Glomerular endothelial cell (primary cell): Measurements from ENCODE around the gene CASP7. TPM values are rescaled to one million over a fixed set of nuclear protein-coding genes. Genes with fewer than 3 reads are reported as not detected.
"Not testable (repeated sequence)": the region's sequence is repeated elsewhere in the genome, so short reads cannot be mapped to it uniquely, and the experiment has no call there.

Experiments
- DNase-seq: peaks from one replicate; pipeline ENCODE4 v3.0.0-alpha.2; 2011; ENCODE audit warnings: low read depth, low spot score; ENCODE audit errors: extremely low read depth
- total RNA-seq: library from RNA; depleted of rRNA; stranded (reverse); fragments of >200 nt; gene quantifications from 2 replicates; pipeline ENCODE4 v1.2.3, GENCODE V29; 2015

Gene CASP7
- total RNA-seq, 1 donor from 2014 or later = 60.1 TPM

DNA sequence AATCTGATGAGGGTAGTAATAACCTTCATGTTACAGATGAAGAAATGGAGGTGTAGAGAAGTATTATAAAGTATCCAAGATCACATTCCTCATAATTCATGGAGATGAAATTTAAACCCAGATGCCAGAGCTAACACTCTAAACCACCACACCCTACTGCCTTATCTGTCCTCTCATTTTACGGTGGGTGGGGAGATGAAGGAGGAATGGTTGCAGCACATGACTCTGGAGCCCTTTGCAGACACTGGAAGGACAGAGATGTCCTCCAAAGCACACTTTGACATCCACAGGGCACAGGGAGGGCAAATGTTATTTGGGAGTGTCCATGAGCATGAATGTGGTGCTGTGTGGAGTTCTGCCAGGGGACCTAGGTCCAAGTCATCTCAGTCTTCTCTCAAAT, 72.8 kb downstream of the CASP7 start:
- DNase-seq = no peak

DNA sequence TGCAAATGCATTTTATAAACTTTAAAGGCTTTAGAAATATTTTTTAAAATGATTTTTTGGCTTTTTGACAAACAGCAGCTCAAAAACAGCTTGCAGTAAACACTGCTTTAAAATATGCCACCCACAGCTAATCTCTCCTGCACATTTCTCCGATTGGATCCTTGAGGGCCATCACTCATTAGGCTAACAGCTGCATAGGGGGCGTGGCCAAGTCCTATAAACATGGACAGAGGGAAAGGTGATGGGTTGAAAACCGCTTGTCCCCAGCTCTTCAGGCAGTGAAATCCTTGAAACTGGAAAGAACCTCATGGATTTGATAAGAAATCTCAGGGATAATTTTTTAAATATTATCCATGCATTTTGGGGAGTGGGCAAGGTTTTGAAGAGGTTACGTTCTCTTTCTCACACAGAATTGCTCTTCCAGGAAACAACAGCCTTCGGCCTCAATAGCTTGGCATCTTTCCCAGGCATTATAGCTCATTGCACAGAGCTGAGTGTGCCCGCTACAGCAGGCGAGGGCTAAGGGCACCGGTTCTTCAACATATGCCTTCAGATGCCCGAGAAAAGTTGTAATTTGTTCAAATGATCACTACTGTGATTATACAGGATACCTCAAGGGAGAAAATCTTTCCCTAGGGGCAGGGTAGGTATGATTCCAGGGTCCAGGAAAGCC, 73.4 kb downstream of the CASP7 start:
- peak; percentile 9 for DNase-seq

DNA sequence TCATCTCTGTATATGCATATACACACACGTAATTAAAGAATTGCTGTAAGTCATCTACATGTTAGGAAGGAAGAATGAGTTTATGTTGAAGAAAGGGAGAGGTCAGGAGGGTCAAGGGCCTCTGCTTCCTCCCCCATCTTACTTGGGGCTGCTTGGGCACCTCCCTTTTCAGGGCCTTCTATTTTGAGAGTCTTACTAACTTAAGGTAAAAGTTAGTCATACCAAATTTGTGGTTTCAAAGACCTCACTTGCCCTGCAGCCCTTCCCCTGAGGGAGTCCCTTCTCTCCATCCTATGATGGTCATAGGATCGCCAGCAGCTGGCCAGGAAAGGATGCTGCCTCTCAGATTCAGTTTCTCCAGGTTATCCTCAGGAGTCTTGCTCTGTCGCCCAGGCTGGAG, 74.4 kb downstream of the CASP7 start:
- no peak for DNase-seq

DNA sequence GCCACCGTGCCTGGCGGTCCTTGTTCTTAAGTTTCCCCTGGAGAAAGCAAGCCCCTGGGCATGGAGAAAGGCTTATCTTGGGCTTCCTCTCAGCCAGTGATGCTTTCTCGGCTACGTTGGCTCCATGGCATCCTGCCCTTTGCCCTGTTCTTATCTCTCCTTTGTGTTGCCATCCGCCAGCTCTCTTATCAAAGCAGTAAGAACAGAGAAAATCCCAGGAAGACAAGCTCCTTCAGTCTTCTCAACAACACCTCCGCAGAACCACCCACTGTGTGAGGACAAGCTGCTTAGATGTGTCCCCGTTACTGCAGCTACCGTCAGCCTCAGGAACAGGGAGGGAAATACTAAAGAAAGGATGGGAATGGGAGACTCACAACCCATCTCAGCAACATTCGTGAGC, 75.1 kb downstream of the CASP7 start:
- DNase-seq = no peak

DNA sequence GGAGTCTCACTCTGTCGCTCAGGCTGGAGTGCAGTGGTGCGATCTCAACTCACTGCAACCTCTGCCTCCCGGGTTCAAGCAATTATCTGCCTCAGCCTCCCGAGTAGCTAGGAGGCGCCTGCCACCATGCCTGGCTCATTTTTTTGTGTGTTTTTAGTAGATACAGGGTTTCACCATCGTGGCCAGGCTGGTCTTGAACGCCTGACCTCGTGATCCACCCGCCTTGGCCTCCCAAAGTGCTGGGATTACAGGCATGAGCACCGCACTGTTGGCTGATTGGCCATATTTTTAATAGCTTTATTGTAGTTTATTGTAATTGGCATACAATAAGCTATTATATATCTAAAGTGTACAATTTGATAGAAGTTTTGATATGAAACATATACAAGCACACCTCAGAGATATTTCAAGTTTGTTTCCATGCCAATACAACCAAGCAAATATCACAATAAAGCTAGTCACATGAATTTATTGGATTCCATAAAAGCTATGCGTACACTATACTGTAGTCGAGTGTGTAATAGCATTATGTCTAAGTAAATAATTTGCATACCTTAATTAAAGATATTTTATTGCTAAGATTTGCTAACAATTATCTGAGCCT, 77.3 kb downstream of the CASP7 start:
- no peak for DNase-seq

DNA sequence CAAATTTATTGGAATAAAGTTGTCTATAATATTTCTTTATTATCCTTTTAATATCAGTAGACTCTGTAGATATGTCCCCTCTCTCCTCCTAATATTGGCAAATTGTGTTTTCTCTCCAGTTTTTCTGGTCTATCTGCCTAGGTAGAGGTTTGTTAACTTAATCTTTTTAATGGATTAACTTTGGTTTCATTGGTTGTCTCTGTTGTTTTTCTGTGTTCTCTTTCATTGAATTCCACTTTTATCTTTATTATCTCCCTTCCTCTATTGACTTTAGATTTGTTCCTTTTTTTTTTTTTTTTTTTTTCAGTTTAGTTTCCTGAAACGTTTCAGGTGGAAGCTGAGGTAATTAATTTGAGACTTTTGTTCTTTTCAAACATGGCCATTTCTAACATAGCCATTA, 82.4 kb downstream of the CASP7 start:
- no peak for DNase-seq

DNA sequence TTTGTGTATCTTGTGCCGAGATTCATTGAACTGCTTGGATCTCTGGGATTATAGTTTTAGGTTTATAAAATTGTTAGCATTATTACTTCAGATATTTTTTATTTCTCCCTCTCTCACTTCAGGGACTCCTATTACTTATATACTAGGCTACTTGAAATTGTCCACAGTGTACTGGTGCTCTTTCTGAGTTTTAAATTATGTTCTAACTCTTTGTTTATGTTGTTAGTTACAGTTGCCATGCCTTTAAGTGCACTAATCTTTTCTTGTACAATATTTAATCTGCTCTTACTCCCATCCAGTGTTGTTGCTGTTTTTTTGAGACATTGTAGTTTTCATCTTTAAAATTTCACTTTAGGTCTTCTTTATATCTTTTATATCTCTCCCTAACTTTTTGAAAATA, 84.9 kb downstream of the CASP7 start:
- no peak for DNase-seq

DNA sequence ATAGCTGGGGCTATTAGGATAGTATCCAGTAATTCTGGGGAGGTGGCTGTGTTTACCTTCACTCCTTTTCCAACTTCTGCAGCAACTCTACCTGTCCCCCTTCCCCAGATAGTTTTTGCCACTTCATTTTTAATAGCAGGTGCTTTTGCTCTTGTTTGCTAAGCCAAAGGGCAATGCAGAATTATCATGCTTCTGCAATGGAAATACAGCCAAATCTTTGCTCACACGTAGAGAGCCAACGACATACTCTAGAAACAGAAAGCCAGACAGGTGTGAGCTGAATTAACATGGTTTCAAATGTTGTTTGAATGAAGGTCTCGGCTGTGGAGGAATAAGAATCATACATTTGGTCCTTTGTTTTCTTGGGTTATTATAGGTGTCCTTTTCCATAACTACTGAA, 86.2 kb downstream of the CASP7 start:
- no peak for DNase-seq

DNA sequence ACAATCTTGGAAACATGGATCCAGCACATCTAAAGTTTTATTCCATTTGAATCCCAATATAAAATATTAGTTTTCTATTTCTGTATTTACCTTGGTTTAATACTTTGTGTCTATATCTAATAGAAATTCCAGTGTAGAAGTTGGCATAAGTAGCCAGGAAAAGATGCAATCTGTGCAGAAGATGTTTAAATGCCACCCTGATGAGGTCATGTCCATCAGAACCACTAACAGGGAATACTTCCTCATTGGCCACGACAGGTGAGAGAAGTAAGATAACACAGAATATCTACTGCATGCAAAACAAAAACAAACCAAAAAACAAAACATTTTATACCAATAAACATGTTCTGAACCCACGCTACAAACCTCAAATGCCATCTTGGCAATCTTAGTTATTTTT, 87.5 kb downstream of the CASP7 start:
- no peak for DNase-seq

DNA sequence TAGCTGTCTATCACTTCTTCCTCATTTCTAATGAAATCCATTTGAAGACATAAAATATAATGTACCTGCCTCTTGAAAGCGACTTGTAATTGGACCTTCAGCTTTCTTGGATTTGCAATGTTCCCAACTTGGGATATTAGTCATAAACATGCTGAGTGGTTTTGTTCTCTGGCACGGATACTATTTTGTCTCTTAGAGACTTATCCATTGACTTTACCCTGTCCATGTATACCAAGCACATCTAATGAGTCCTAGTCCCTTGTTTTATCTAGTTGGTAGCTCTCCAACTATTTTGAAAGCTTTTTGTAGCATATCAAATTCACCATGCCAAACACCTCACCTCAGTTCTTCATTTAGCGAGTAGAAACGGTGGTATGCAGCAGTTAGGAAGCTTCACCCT, 90.6 kb downstream of the CASP7 start:
- no peak for DNase-seq

DNA sequence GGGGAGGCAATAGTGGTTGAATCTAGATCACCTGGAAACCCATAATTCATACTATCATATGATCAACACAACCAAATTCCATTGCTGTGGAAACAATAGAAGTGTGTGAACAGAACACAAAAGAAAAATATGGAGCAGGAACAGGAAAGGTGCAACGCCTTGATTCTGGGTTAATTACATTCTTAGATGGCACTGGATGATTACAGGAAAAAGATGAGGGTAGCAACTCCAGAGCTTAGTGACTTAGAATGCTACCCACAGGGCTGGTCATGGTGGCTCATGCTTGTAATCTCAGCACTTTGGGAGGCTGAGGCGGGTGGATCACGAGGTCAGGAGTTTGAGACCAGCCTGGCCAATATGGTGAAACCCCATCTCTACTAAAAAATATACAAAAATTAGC, 91.4 kb downstream of the CASP7 start:
- not testable (repeated sequence) for DNase-seq

DNA sequence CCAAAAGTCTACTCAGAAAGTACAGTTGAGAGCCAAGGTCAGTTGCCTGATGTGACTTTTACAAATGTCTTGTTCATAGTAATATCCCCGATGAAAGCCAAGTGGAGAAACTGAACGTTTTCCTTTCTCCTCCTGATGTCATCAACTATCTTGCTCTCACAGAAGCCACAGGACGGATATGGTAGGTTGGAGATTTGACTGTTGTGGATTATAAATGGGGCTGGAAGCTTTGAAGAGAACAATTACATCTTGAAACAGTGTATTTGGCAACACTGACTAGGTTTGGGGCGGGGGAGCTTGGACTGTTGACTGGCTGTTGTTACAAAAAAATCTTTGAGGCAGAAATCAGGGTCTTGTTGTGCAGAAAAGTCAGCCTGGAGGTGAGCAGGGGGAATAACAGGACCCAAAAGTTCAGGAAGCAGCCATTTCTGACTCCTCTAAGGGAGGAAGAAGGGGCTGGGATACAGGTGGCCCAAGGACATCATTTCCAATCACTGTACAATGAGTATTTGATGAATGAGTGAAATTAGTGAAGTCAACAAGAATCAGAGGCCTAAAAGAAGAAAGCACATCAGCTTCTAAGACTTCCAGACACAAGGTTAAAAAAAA, 96.1 kb downstream of the CASP7 start:
- no peak for DNase-seq

DNA sequence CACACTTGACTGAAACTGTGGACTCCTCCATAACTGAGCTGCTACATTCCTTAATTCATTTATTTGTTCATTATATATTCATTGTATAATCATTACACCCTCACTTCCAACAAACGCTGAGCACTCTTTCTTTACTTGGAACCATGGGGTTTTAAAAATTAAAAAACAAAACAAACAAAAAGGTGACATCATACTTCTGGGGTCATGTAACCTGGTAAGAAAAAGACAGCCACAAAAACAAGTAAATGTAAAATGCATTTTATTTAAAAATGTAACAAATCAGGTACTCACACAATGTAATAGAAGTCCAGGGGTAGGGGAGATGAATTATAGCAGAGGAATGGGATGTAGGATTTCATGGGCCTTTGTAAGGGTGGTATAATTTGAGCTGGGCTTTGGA, 96.8 kb downstream of the CASP7 start:
- DNase-seq = no peak

Other genes starting within 250 kb of the CASP7 start
- gene HABP2, start 126.9 kb upstream of the CASP7 start, total RNA-seq = 0.18 and 0.48 TPM in 2 replicates
- not detected in 2 replicates for gene NRAP, start 15.9 kb upstream of the CASP7 start, total RNA-seq
- gene PLEKHS1, start 71.8 kb downstream of the CASP7 start, total RNA-seq = not detected in 2 replicates
- gene DCLRE1A, start 174.2 kb downstream of the CASP7 start, total RNA-seq = 2.9 and 3.7 TPM in 2 replicates
- 15.2 and 54.4 TPM in 2 replicates for gene NHLRC2, start 174.7 kb downstream of the CASP7 start, total RNA-seq